ENCODE data around the gene ZNF217.

DNA sequence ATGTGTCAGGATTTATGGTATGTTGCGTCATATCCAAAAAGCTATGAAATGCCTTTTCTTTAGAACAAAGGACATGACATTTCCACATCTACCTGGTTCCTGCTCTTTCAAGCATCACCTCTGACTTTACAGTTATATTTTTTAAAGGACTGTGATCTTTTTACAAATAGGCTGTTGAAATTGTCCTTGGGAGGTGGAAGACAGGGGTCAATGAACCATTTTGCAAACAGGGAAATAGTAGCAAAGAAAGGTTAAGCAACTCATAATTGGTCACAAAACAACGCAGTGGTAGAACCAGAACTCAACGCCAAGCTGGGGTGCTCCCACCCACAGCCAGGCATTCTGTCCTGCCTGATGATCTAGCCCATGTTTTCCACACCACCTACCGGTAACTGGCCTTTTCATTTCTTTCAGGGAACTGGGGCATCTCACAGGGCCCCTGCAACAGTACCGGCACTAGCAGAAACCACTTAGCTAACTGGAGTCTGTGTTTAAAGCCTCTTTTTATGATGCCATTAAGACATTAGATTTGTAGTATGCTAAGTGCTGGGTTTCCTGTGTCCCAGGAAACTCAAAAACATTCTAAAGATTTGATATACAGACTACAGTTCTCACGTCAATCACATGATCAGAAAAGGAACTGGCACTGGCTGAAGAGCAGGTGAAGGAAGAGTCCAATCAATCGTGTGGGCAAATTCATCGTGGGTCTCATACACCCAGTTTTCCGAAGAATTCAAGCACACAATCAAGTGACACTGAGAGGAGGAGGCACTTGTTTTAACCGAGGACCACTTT, 13.9 kb downstream of the ZNF217 start:
- TF ChIP-seq, protein P1, sequence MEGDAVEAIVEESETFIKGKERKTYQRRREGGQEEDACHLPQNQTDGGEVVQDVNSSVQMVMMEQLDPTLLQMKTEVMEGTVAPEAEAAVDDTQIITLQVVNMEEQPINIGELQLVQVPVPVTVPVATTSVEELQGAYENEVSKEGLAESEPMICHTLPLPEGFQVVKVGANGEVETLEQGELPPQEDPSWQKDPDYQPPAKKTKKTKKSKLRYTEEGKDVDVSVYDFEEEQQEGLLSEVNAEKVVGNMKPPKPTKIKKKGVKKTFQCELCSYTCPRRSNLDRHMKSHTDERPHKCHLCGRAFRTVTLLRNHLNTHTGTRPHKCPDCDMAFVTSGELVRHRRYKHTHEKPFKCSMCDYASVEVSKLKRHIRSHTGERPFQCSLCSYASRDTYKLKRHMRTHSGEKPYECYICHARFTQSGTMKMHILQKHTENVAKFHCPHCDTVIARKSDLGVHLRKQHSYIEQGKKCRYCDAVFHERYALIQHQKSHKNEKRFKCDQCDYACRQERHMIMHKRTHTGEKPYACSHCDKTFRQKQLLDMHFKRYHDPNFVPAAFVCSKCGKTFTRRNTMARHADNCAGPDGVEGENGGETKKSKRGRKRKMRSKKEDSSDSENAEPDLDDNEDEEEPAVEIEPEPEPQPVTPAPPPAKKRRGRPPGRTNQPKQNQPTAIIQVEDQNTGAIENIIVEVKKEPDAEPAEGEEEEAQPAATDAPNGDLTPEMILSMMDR (conservative IDR thresholded peaks at IDR 0.05; ENCODE audit: low read depth, low read length) = no peak
- TF ChIP-seq EZH2 (IDR thresholded peaks at IDR 0.05; ENCODE audit: borderline replicate concordance, low read depth, low read length, poor library complexity, severe bottlenecking) = no peak

Data from A673 (cell line).